ENCODE data around the gene FARP2.
"Not testable (repeated sequence)": the region's sequence is repeated elsewhere in the genome, so short reads cannot be mapped to it uniquely, and the experiment has no call there.

FARP2 gene

GRCh38 chr2:241451840-241452506 lies 95.9 kb downstream of the FARP2 start:
- TF ChIP-seq CTCF (conservative IDR thresholded peaks at IDR 0.05; ENCODE audit: low read depth, low read length), result no peak
- no peak for DNase-seq (ENCODE audit: low read depth)
- no peak overlapping the region for H3K4me3 ChIP-seq (ENCODE audit: low read length)

GRCh38 chr2:241453919-241454318 lies 97.8 kb downstream of the FARP2 start:
- not testable (repeated sequence) for DNase-seq (ENCODE audit: low read depth)

GRCh38 chr2:241454837-241455485 lies 98.9 kb downstream of the FARP2 start:
- no peak overlapping the region for H3K4me3 ChIP-seq (ENCODE audit: low read length)
- TF ChIP-seq CTCF (conservative IDR thresholded peaks at IDR 0.05; ENCODE audit: low read depth, low read length), result no peak
- no peak for DNase-seq (ENCODE audit: low read depth)

More at GRCh38 chr2:241453919-241454318, 97.8 kb downstream of the FARP2 start:
- not testable (repeated sequence) for H3K4me3 ChIP-seq (ENCODE audit: low read length)

GRCh38 chr2:241456546-241456945 lies 100.5 kb downstream of the FARP2 start:
- no peak for DNase-seq (ENCODE audit: low read depth)
- H3K4me3 ChIP-seq (ENCODE audit: low read length), result no peak overlapping the region
- TF ChIP-seq CTCF (conservative IDR thresholded peaks at IDR 0.05; ENCODE audit: low read depth, low read length), result no peak

GRCh38 chr2:241458687-241459086 lies 102.6 kb downstream of the FARP2 start:
- no peak for TF ChIP-seq CTCF (conservative IDR thresholded peaks at IDR 0.05; ENCODE audit: low read depth, low read length)
- no peak for DNase-seq (ENCODE audit: low read depth)
- H3K4me3 ChIP-seq (ENCODE audit: low read length), result no peak overlapping the region

GRCh38 chr2:241459520-241459919 lies 103.4 kb downstream of the FARP2 start:
- TF ChIP-seq CTCF (conservative IDR thresholded peaks at IDR 0.05; ENCODE audit: low read depth, low read length), result no peak
- no peak for DNase-seq (ENCODE audit: low read depth)
- no peak overlapping the region for H3K4me3 ChIP-seq (ENCODE audit: low read length)

GRCh38 chr2:241460631-241461030 lies 104.5 kb downstream of the FARP2 start:
- no peak for TF ChIP-seq CTCF (conservative IDR thresholded peaks at IDR 0.05; ENCODE audit: low read depth, low read length)
- DNase-seq (ENCODE audit: low read depth), result no peak
- no peak overlapping the region for H3K4me3 ChIP-seq (ENCODE audit: low read length)

Measured in retinal pigment epithelial cell (primary cell).